Naive thymus-derived CD4-positive, alpha-beta T cell (primary cell): ENCODE data around the gene HTT. TPM values are rescaled to one million over a fixed set of nuclear protein-coding genes. Genes with fewer than 3 reads are reported as not detected.
A peak's percentile ranks its signal among the peaks of the same experiment; 100 is the strongest.

Experiments used
- ATAC-seq: fragments of 150-1000 bp; cut with Tn5 transposase; 2 replicates; pipeline ENCODE4 v1.10.0; 2021; ENCODE audit warnings: mild to moderate bottlenecking, moderate library complexity
- CTCF ChIA-PET: fragments of 350-600 bp; sonication (Branson Sonifier 250); formaldehyde crosslinking; loops from one replicate; lab custom pipeline; 2021; ENCODE audit warnings: antibody characterized with exemption; lab: Charles Lee
- POLR2A ChIA-PET: fragments of 350-600 bp; sonication (Branson Sonifier 250); formaldehyde crosslinking; loops from one replicate; lab custom pipeline; 2021; ENCODE audit warnings: antibody characterized with exemption, inconsistent platforms; lab: Charles Lee
- DNase-seq, 9 donors: peaks; one replicate each; pipeline versions ENCODE4 v3.0.0 to v3.0.0-alpha.2; 2020 to 2022; ENCODE audit warnings: mixed read lengths in 1 of 9
- H3K27ac ChIP-seq: one replicate; pipeline ENCODE4 v1.7.0; 2013; ENCODE audit warnings: mild to moderate bottlenecking, low read depth, low read length, moderate library complexity
- H3K27me3 ChIP-seq, 2 donors: one replicate each; pipeline ENCODE4 v1.7.0; 2013; ENCODE audit warnings: low read length in 2 of 2, mild to moderate bottlenecking in 2 of 2, moderate library complexity in 2 of 2; ENCODE audit not compliant: control insufficient read depth in 2 of 2, insufficient read depth in 2 of 2
- H3K36me3 ChIP-seq, 3 experiments: 1 replicate in 2 of 3; 2 replicates in 1 of 3; pipeline ENCODE4 v1.7.0; 2013; ENCODE audit warnings: low read length in 3 of 3, mild to moderate bottlenecking in 3 of 3, moderate library complexity in 1 of 3; ENCODE audit not compliant: insufficient read depth in 3 of 3, control insufficient read depth in 2 of 3
- H3K4me1 ChIP-seq, 2 donors: one replicate each; pipeline ENCODE4 v1.7.0; 2013; ENCODE audit warnings: low read length in 2 of 2, mild to moderate bottlenecking in 2 of 2, moderate library complexity in 1 of 2; ENCODE audit not compliant: control insufficient read depth in 2 of 2, insufficient read depth in 2 of 2
- H3K4me3 ChIP-seq: 2 replicates; pipeline ENCODE4 v1.7.0; 2013; ENCODE audit warnings: mild to moderate bottlenecking, low read length
- H3K9me3 ChIP-seq, 3 experiments: 1 replicate in 2 of 3; 2 replicates in 1 of 3; pipeline ENCODE4 v1.7.0; 2013; ENCODE audit warnings: low read length in 3 of 3; ENCODE audit not compliant: control insufficient read depth in 2 of 3
- H3K27ac Mint-ChIP-seq, 9 donors: one replicate each; pipeline ENCODE4 v1.8.0; 2020 to 2022; ENCODE audit warnings: mixed read lengths in 9 of 9, mild to moderate bottlenecking in 8 of 9, moderate library complexity in 5 of 9, inconsistent platforms in 2 of 9
- H3K27me3 Mint-ChIP-seq, 5 donors: one replicate each; pipeline ENCODE4 v1.8.0; 2021 to 2022; ENCODE audit warnings: mixed read lengths in 5 of 5, mild to moderate bottlenecking in 1 of 5
- H3K36me3 Mint-ChIP-seq, 5 donors: one replicate each; pipeline ENCODE4 v1.8.0; 2020 to 2022; ENCODE audit warnings: mixed read lengths in 5 of 5, mild to moderate bottlenecking in 3 of 5, inconsistent platforms in 1 of 5
- H3K4me1 Mint-ChIP-seq, 7 donors: one replicate each; pipeline ENCODE4 v1.8.0; 2020 to 2022; ENCODE audit warnings: mixed read lengths in 7 of 7, mild to moderate bottlenecking in 3 of 7, inconsistent platforms in 1 of 7
- H3K4me3 Mint-ChIP-seq, 10 donors: one replicate each; pipeline ENCODE4 v1.8.0; 2020 to 2022; ENCODE audit warnings: mild to moderate bottlenecking in 10 of 10, mixed read lengths in 10 of 10, moderate library complexity in 6 of 10, inconsistent platforms in 2 of 10
- H3K9me3 Mint-ChIP-seq, 11 donors: one replicate each; pipeline ENCODE4 v1.8.0; 2020 to 2022; ENCODE audit warnings: mixed read lengths in 11 of 11, mild to moderate bottlenecking in 4 of 11, inconsistent platforms in 1 of 11, moderate library complexity in 1 of 11
- intact Hi-C, 2 donors: fragments of 100-400 bp; cut with micrococcal nuclease; formaldehyde crosslinking; loops; one replicate each; pipeline ENCODE4 v1.15.1; 2023
- polyA plus RNA-seq, 2 donors: library from polyadenylated mRNA; unstranded; fragments of 300-500 nt; fragmentation: Illumina TruSeq; gene quantifications; one replicate each; pipeline ENCODE4 v1.2.3, GENCODE V29; 2021
- total RNA-seq, 6 experiments: library from RNA in 5 of 6; stranded (reverse) in 5 of 6; gene quantifications; 1 replicate in 5 of 6; 2 replicates in 1 of 6; pipeline ENCODE4 v1.2.3 and lab custom pipeline; 2021 to 2026

The HTT gene
- total and polyA plus RNA-seq, 7 experiments from 2014 or later: 2.4 to 115 (median 71.6) TPM

DNA sequence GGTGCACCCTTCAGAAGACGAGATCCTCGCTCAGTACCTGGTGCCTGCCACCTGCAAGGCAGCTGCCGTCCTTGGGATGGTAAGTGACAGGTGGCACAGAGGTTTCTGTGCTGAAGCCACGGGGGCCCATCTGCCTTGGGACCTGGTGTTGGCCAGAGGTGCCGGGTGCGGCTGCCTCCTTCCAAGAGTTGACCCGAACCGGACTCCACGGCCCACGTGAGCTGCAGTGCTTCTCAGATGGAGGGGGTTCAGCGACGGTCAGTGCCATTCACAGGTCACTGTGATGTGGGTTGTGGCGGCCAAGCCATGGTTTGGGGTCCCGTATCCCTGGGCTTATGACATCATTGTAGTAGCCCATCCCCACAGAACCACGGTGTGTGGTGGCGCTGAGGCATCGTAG is 155.5 kb downstream of the HTT start:
- CTCF ChIA-PET: no interaction called here

GRCh38 chr4:3231471-3231870 is 157.0 kb downstream of the HTT start:
- Mint-ChIP-seq H3K4me1 (peaks cover 0 to 5% (median 0%) of the 10 kb centered on the region in 7 donors), H3K9me3 (peaks cover 0 to 3% (median 0%) of the 10 kb centered on the region in 11 donors), H3K27me3 (no peaks in the 10 kb centered on the region), H3K27ac (no peak overlapping the region), H3K36me3 (peaks cover 22 to 56% (median 25%) of the 10 kb centered on the region in 5 donors), H3K4me3 (no peak overlapping the region)
- CTCF ChIA-PET: no interaction called here
- Histone ChIP-seq H3K9me3 (no peaks in the 10 kb centered on the region), H3K27ac (no peak overlapping the region), H3K27me3 (no peaks in the 10 kb centered on the region), H3K4me1 (no peaks in the 10 kb centered on the region), H3K4me3 (no peak overlapping the region), H3K36me3 (peaks cover 16 to 95% (median 20%) of the 10 kb centered on the region in 3 experiments)
- POLR2A ChIA-PET: no interaction called here
- DNase-seq: no peak
- intact Hi-C loops: no loop called here
- ATAC-seq: no peak

More for the DNA sequence above, 155.5 kb downstream of the HTT start:
- Histone ChIP-seq H3K4me3 (no peak overlapping the region), H3K9me3 (no peaks in the 10 kb centered on the region), H3K36me3 (peaks cover 16 to 93% (median 20%) of the 10 kb centered on the region in 3 experiments), H3K4me1 (no peaks in the 10 kb centered on the region), H3K27ac (no peak overlapping the region), H3K27me3 (no peaks in the 10 kb centered on the region)
- H3K9me3 Mint-ChIP-seq: peaks cover 0 to 3% (median 0%) of the 10 kb centered on the region in 11 donors
- no peak overlapping the region for H3K27ac Mint-ChIP-seq
- no peak for DNase-seq
- peaks cover 0 to 5% (median 0%) of the 10 kb centered on the region in 7 donors for H3K4me1 Mint-ChIP-seq
- no peaks in the 10 kb centered on the region for H3K27me3 Mint-ChIP-seq
- H3K4me3 Mint-ChIP-seq: no peak overlapping the region
- intact Hi-C loops: no loop called here
- H3K36me3 Mint-ChIP-seq: peaks cover 22 to 59% (median 25%) of the 10 kb centered on the region in 5 donors
- ATAC-seq: no peak
- POLR2A ChIA-PET: no interaction called here

GRCh38 chr4:3232001-3232400 is 157.5 kb downstream of the HTT start:
- ATAC-seq (no peak), DNase-seq (no peak)
- Mint-ChIP-seq H3K27me3 (no peaks in the 10 kb centered on the region), H3K4me1 (peaks cover 0 to 5% (median 0%) of the 10 kb centered on the region in 7 donors), H3K4me3 (no peak overlapping the region), H3K27ac (no peak overlapping the region), H3K9me3 (peaks cover 0 to 3% (median 0%) of the 10 kb centered on the region in 11 donors), H3K36me3 (peaks cover 22 to 56% (median 25%) of the 10 kb centered on the region in 5 donors)
- Histone ChIP-seq H3K36me3 (peaks cover 16 to 94% (median 20%) of the 10 kb centered on the region in 3 experiments), H3K4me1 (no peaks in the 10 kb centered on the region), H3K9me3 (no peaks in the 10 kb centered on the region), H3K4me3 (no peak overlapping the region), H3K27me3 (no peaks in the 10 kb centered on the region), H3K27ac (no peak overlapping the region)
- intact Hi-C loops: no loop called here
- ChIA-PET POLR2A (no interaction called here), CTCF (no interaction called here)

- ChIA-PET CTCF (no interaction called here), POLR2A (no interaction called here)
- H3K27ac ChIP-seq: no peak overlapping the region
- H3K27me3 ChIP-seq: no peaks in the 10 kb centered on the region
- H3K9me3 ChIP-seq: no peaks in the 10 kb centered on the region
- Mint-ChIP-seq H3K36me3 (peaks cover 22 to 58% (median 28%) of the 10 kb centered on the region in 5 donors), H3K27ac (no peak overlapping the region), H3K4me1 (peaks cover 0 to 5% (median 0%) of the 10 kb centered on the region in 7 donors), H3K27me3 (no peaks in the 10 kb centered on the region), H3K4me3 (no peak overlapping the region), H3K9me3 (peaks cover 0 to 3% (median 0%) of the 10 kb centered on the region in 11 donors)
- intact Hi-C loops: no loop called here
- H3K36me3 ChIP-seq: peaks cover 20 to 98% (median 20%) of the 10 kb centered on the region in 3 experiments
- ATAC-seq: no peak
- DNase-seq: no peak
- H3K4me3 ChIP-seq: no peak overlapping the region
- H3K4me1 ChIP-seq: no peaks in the 10 kb centered on the region
These were observed 158.4 kb downstream of the HTT start for GRCh38 chr4:3232871-3233271.

DNA sequence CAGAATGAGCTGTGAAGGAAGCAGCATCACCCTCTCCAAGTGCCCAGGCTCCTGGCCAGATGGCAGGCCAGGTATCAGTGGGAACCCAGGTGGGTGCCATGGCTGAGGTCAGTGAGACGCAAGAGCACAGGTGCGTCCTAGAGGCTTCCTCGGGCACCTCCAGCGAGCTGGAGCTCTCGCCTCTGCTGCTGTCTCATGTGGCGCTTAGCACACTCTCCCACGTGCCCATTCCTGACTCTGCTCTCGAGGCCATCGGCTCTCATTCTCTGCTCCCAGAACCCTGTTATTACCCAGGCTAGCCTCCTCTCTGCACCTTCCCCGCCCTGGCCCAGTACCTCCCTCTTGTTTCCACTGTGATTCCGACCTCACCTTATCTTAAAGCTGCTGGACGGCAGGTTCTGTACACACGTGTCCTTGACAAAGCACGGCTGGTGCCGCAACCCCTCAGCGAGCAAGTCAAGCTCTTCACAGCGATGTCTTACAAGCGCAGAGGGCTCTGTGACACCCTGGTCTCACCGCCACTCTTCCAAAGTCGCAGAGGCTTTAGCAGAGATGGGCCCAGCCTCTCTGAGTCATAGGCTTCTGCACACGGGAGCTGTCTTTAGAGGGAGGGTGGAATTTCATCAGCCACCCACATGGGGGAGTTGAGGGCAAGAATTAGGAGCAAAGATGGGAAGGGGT is 159.1 kb downstream of the HTT start:
- no peaks in the 10 kb centered on the region for H3K4me1 ChIP-seq
- H3K4me1 Mint-ChIP-seq: peaks cover 0 to 5% (median 0%) of the 10 kb centered on the region in 7 donors
- H3K36me3 ChIP-seq: peaks cover 19 to 98% (median 20%) of the 10 kb centered on the region in 3 experiments
- peaks cover 22 to 56% (median 28%) of the 10 kb centered on the region in 5 donors for H3K36me3 Mint-ChIP-seq
- DNase-seq (no peak), ATAC-seq (no peak)
- peak overlapping the region in 2 of 9 donors; percentile 6 to 8 for H3K27ac Mint-ChIP-seq
- no peak overlapping the region for H3K4me3 ChIP-seq
- H3K9me3 Mint-ChIP-seq: peaks cover 0 to 3% (median 0%) of the 10 kb centered on the region in 11 donors
- no peak overlapping the region for H3K27ac ChIP-seq
- no peaks in the 10 kb centered on the region for H3K9me3 ChIP-seq
- no peak overlapping the region for H3K4me3 Mint-ChIP-seq
- H3K27me3 ChIP-seq: no peaks in the 10 kb centered on the region
- no peaks in the 10 kb centered on the region for H3K27me3 Mint-ChIP-seq
- ChIA-PET POLR2A (no interaction called here), CTCF (no interaction called here)
- intact Hi-C loops: no loop called here

GRCh38 chr4:3234171-3235029 is 159.9 kb downstream of the HTT start:
- ChIA-PET POLR2A (interaction anchor here (0.6 kb wide), 1 partner anchor 33 kb away, joined by 3 read pairs; no protein-coding TSS in a partner anchor), CTCF (no interaction called here)
- H3K27ac Mint-ChIP-seq: peak overlapping the region in 1 of 9 donors; percentile 41
- peaks cover 0 to 1% (median 0%) of the 10 kb centered on the region in 11 donors for H3K9me3 Mint-ChIP-seq
- H3K27me3 ChIP-seq: no peaks in the 10 kb centered on the region
- no peaks in the 10 kb centered on the region for H3K27me3 Mint-ChIP-seq
- intact Hi-C loops: no loop called here
- no peaks in the 10 kb centered on the region for H3K4me1 ChIP-seq
- ATAC-seq: no peak
- H3K9me3 ChIP-seq: no peaks in the 10 kb centered on the region
- H3K36me3 ChIP-seq: peaks cover 11 to 97% (median 15%) of the 10 kb centered on the region in 3 experiments
- H3K36me3 Mint-ChIP-seq: peaks cover 14 to 48% (median 22%) of the 10 kb centered on the region in 5 donors
- H3K4me3 Mint-ChIP-seq: no peak overlapping the region
- no peak for DNase-seq
- no peak overlapping the region for H3K4me3 ChIP-seq
- H3K27ac ChIP-seq: no peak overlapping the region
- peaks cover 0 to under 1% (median 0%) of the 10 kb centered on the region in 7 donors for H3K4me1 Mint-ChIP-seq
